HL-60 (cell line): ENCODE results near the gene SLC46A2.

ENCODE experiments used
- DNase-seq, 2 experiments: peaks; one replicate each; pipeline ENCODE4 v3.0.0-alpha.2; 2010 to 2020; ENCODE audit warnings: low read depth in 1 of 2, low spot score in 1 of 2
- H3K27ac ChIP-seq: fragments of 250-450 bp; sonication (Bioruptor Pico); replicated peaks from 2 replicates; pipeline ENCODE4 v1.5.1; 2020; ENCODE audit warnings: mild to moderate bottlenecking, moderate library complexity
- H3K27me3 ChIP-seq: fragments of 250-450 bp; sonication (Bioruptor Pico); 2 replicates; pipeline ENCODE4 v1.5.1; 2021; ENCODE audit warnings: mild to moderate bottlenecking, moderate library complexity; ENCODE audit not compliant: insufficient read depth, poor library complexity, severe bottlenecking
- H3K4me3 ChIP-seq: replicated peaks from 2 replicates; pipeline ENCODE4 v1.5.1; 2011; ENCODE audit warnings: mild to moderate bottlenecking, control low read depth, low read length; ENCODE audit not compliant: insufficient read depth
- CTCF ChIP-seq: IDR thresholded peaks from one replicate; pipeline ENCODE4 v1.5.1; 2011; ENCODE audit warnings: low read length, control low read depth, inconsistent platforms; ENCODE audit not compliant: insufficient read depth
- GABPA ChIP-seq: IDR thresholded peaks from 2 replicates; pipeline ENCODE4 v1.6.1; 2012; ENCODE audit warnings: low read depth
- POLR2AphosphoS5 ChIP-seq: IDR thresholded peaks from 2 replicates; pipeline ENCODE4 v1.6.1; 2012; ENCODE audit warnings: low read depth
- REST ChIP-seq: IDR thresholded peaks from 2 replicates; pipeline ENCODE4 v1.6.1; 2012; ENCODE audit warnings: low read depth; ENCODE audit not compliant: insufficient replicate concordance
- SPI1 ChIP-seq: IDR thresholded peaks from 2 replicates; pipeline ENCODE4 v1.6.1; 2012; ENCODE audit warnings: low read depth, mild to moderate bottlenecking, borderline replicate concordance

The SLC46A2 gene

GRCh38 chr9:112894699-112895098, 4.0 kb upstream of the SLC46A2 start:
- TF ChIP-seq REST (no peak), SPI1 (no peak), CTCF (no peak), GABPA (no peak), POLR2AphosphoS5 (no peak)
- Histone ChIP-seq H3K27ac (peak overlapping the region; percentile 29), H3K27me3 (no peaks in the 10 kb centered on the region), H3K4me3 (no peak overlapping the region)
- peak; percentile 55 to 77 for DNase-seq

GRCh38 chr9:112894041-112894440, 3.4 kb upstream of the SLC46A2 start:
- DNase-seq = peak in 1 of 2 experiments; percentile 36
- Histone ChIP-seq H3K27me3 (no peaks in the 10 kb centered on the region), H3K4me3 (no peak overlapping the region), H3K27ac (peak overlapping the region; percentile 29)
- TF ChIP-seq POLR2AphosphoS5 (no peak), CTCF (no peak), GABPA (no peak), REST (no peak), SPI1 (no peak)

- H3K4me3 ChIP-seq = no peak overlapping the region
- H3K27me3 ChIP-seq = no peaks in the 10 kb centered on the region
- TF ChIP-seq REST = no peak
- TF ChIP-seq POLR2AphosphoS5 = no peak
- TF ChIP-seq GABPA = no peak
- TF ChIP-seq SPI1 = no peak
- no peak for TF ChIP-seq CTCF
- no peak overlapping the region for H3K27ac ChIP-seq
- DNase-seq = no peak
These were observed 2.3 kb upstream of the SLC46A2 start for GRCh38 chr9:112892981-112893380.
